OCI-LY7 (cell line): ENCODE results near the gene PDIA4.

Experiments
- CTCF ChIP-seq: fragments of 200-600 bp; sonication (generic); conservative IDR thresholded peaks from 2 replicates; pipeline ENCODE4 v1.5.1; 2014; ENCODE audit warnings: mild to moderate bottlenecking, antibody characterized with exemption, low read length, moderate library complexity, mixed read lengths
- EZH2phosphoT487 ChIP-seq: fragments of 200-600 bp; sonication (generic); IDR thresholded peaks from 2 replicates; pipeline ENCODE4 v1.6.1; 2018; ENCODE audit warnings: low read depth, borderline replicate concordance, mild to moderate bottlenecking, mixed run types, antibody characterized with exemption, low read length, moderate library complexity, mixed read lengths

GRCh38 chr7:149048805-149049204, 20.5 kb upstream of the PDIA4 start:
- TF ChIP-seq CTCF (no peak), EZH2phosphoT487 (no peak)
